C4-2B (cell line): Measurements from ENCODE around the gene ANGPTL8.

Source experiments
- H3K27ac ChIP-seq: fragments of 450-650 bp; 2 replicates; pipeline ENCODE4 v1.5.1; 2017
- CTCF ChIP-seq: fragments of 450-650 bp; conservative IDR thresholded peaks from 2 replicates; pipeline ENCODE4 v1.5.1; 2017; ENCODE audit warnings: mild to moderate bottlenecking
- ZFX ChIP-seq: fragments of 450-650 bp; IDR thresholded peaks from 2 replicates; pipeline ENCODE4 v1.6.1; 2017

ANGPTL8 gene

GRCh38 chr19:11290256-11290655 lies 50.8 kb downstream of the ANGPTL8 start:
- H3K27ac ChIP-seq, result no peak overlapping the region
- TF ChIP-seq CTCF, result no peak
- no peak for TF ChIP-seq ZFX

- H3K27ac ChIP-seq, result no peak overlapping the region
- TF ChIP-seq ZFX (no peak), CTCF (no peak)
Observed at GRCh38 chr19:11291415-11291814, 52.0 kb downstream of the ANGPTL8 start.
